ENCODE data around the gene SGK1.
"Not testable (repeated sequence)": the region's sequence is repeated elsewhere in the genome, so short reads cannot be mapped to it uniquely, and the experiment has no call there.

Gene SGK1

DNA sequence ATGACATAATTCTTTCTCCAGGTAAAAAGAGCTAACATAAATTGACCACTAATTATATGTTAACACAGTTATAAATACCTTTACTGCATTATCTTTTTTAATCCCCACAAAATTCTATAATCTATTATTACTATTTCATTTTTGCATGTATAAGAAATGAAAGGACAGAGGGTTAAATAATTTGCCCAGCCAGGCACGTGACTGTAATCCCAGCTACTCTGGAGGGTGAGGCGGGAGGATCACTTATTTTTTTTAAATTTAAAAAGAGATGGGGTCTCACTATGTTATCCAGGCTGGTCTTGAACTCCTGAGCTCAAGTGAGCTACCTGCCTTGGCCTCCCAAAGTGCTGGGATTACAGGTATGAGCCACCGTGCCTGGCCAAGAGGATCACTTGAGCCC, 121.9 kb downstream of the SGK1 start:
- Histone ChIP-seq H3K36me3 (ENCODE audit: insufficient read depth, low read length) (no peaks in the 10 kb centered on the region), H3K27me3 (ENCODE audit: insufficient read depth, low read length) (no peaks in the 10 kb centered on the region), H3K27ac (ENCODE audit: low read depth, low read length, poor library complexity, severe bottlenecking) (no peak overlapping the region), H3K79me2 (ENCODE audit: insufficient read depth, low read length) (no peaks in the 10 kb centered on the region), H2AFZ (ENCODE audit: low read length) (no peak overlapping the region), H3K4me2 (ENCODE audit: low read length) (no peak overlapping the region), H3K4me3 (ENCODE audit: low read depth, low read length, poor library complexity, severe bottlenecking) (no peak overlapping the region), H3K9me3 (ENCODE audit: low read length) (no peaks in the 10 kb centered on the region), H3K9ac (ENCODE audit: low read length) (no peak overlapping the region), H4K20me1 (ENCODE audit: insufficient read depth, low read length) (no peaks in the 10 kb centered on the region), H3K9me2 (ENCODE audit: low read depth, low read length) (no peaks in the 10 kb centered on the region), H3F3A (ENCODE audit: insufficient read depth, low read length) (no peaks in the 10 kb centered on the region), H3K4me1 (ENCODE audit: insufficient read depth, low read length, severe bottlenecking) (no peaks in the 10 kb centered on the region)
- TF ChIP-seq EZH2 (IDR thresholded peaks at IDR 0.05; ENCODE audit: borderline replicate concordance, low read length) = no peak
- TF ChIP-seq, protein P1, sequence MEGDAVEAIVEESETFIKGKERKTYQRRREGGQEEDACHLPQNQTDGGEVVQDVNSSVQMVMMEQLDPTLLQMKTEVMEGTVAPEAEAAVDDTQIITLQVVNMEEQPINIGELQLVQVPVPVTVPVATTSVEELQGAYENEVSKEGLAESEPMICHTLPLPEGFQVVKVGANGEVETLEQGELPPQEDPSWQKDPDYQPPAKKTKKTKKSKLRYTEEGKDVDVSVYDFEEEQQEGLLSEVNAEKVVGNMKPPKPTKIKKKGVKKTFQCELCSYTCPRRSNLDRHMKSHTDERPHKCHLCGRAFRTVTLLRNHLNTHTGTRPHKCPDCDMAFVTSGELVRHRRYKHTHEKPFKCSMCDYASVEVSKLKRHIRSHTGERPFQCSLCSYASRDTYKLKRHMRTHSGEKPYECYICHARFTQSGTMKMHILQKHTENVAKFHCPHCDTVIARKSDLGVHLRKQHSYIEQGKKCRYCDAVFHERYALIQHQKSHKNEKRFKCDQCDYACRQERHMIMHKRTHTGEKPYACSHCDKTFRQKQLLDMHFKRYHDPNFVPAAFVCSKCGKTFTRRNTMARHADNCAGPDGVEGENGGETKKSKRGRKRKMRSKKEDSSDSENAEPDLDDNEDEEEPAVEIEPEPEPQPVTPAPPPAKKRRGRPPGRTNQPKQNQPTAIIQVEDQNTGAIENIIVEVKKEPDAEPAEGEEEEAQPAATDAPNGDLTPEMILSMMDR (IDR thresholded peaks at IDR 0.05; ENCODE audit: low read length) = no peak

- H3K27ac ChIP-seq (ENCODE audit: low read depth, low read length, poor library complexity, severe bottlenecking) = no peak overlapping the region
- no peaks in the 10 kb centered on the region for H3K9me3 ChIP-seq (ENCODE audit: low read length)
- H4K20me1 ChIP-seq (ENCODE audit: insufficient read depth, low read length) = no peaks in the 10 kb centered on the region
- TF ChIP-seq, protein P1 (IDR thresholded peaks at IDR 0.05; ENCODE audit: low read length) = no peak
- TF ChIP-seq EZH2 (IDR thresholded peaks at IDR 0.05; ENCODE audit: borderline replicate concordance, low read length) = no peak
- no peak overlapping the region for H3K4me3 ChIP-seq (ENCODE audit: low read depth, low read length, poor library complexity, severe bottlenecking)
- no peaks in the 10 kb centered on the region for H3K4me1 ChIP-seq (ENCODE audit: insufficient read depth, low read length, severe bottlenecking)
- H3K9ac ChIP-seq (ENCODE audit: low read length) = no peak overlapping the region
- no peaks in the 10 kb centered on the region for H3K9me2 ChIP-seq (ENCODE audit: low read depth, low read length)
- no peak overlapping the region for H3K4me2 ChIP-seq (ENCODE audit: low read length)
- no peak overlapping the region for H2AFZ ChIP-seq (ENCODE audit: low read length)
- H3F3A ChIP-seq (ENCODE audit: insufficient read depth, low read length) = no peaks in the 10 kb centered on the region
- H3K36me3 ChIP-seq (ENCODE audit: insufficient read depth, low read length) = no peaks in the 10 kb centered on the region
- no peaks in the 10 kb centered on the region for H3K79me2 ChIP-seq (ENCODE audit: insufficient read depth, low read length)
- no peaks in the 10 kb centered on the region for H3K27me3 ChIP-seq (ENCODE audit: insufficient read depth, low read length)
Observed at GRCh38 chr6:134195164-134195906, 122.6 kb downstream of the SGK1 start.

DNA sequence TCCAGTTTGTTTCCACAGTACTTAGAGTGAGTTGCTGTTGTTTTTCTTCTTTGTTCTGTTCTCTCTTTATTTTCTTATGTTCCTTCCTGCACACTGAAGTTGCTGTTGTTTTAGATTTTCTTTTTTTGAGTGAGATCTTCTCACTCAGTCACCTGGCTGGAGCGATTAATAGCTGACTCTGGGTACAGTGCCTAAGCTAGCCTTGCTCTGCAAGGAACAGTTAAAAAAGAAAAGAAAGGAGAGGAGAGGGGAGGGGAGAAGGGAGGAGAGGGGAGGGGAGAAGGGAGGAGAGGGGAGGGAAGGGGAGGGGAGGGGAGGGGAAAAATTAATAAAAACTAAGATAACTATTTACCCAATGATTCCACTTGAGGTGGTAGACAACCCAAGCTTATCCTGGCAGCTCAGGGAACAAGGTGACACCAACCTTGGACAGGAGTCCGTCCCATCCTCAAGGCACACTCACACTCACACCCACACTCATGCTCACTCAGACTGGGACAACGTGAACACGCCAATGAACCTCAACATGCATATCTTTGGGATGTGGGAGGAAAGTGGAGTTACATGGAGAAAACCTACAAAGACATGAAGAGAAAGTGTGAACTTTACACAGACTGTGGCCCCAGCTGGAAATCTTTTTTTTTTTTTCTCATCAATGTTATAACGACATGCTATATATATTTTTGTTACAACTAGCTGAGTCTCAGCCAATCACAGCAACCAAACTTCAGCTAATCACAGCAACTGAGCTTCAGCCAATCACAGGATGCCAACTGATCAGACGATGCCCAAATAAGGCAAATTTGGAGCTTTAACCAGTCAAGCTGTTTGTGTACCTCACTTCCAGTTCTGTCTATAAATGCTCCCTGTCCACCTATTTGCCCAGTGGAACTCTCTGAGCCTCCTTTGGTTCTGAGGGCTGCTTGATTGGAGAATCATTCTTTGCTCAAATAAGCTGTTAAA, 124.1 kb downstream of the SGK1 start:
- Histone ChIP-seq H3F3A (ENCODE audit: insufficient read depth, low read length) (no peaks in the 10 kb centered on the region), H3K27me3 (ENCODE audit: insufficient read depth, low read length) (no peaks in the 10 kb centered on the region), H3K9me3 (ENCODE audit: low read length) (no peaks in the 10 kb centered on the region), H3K79me2 (ENCODE audit: insufficient read depth, low read length) (no peaks in the 10 kb centered on the region), H4K20me1 (ENCODE audit: insufficient read depth, low read length) (no peaks in the 10 kb centered on the region), H3K4me1 (ENCODE audit: insufficient read depth, low read length, severe bottlenecking) (no peaks in the 10 kb centered on the region), H3K36me3 (ENCODE audit: insufficient read depth, low read length) (no peaks in the 10 kb centered on the region), H2AFZ (ENCODE audit: low read length) (no peak overlapping the region), H3K27ac (ENCODE audit: low read depth, low read length, poor library complexity, severe bottlenecking) (no peak overlapping the region), H3K9me2 (ENCODE audit: low read depth, low read length) (no peaks in the 10 kb centered on the region), H3K4me3 (ENCODE audit: low read depth, low read length, poor library complexity, severe bottlenecking) (no peak overlapping the region), H3K9ac (ENCODE audit: low read length) (no peak overlapping the region), H3K4me2 (ENCODE audit: low read length) (no peak overlapping the region)
- TF ChIP-seq EZH2 (IDR thresholded peaks at IDR 0.05; ENCODE audit: borderline replicate concordance, low read length) = no peak
- TF ChIP-seq, protein P1 (IDR thresholded peaks at IDR 0.05; ENCODE audit: low read length) = no peak

GRCh38 chr6:134192609-134193008, 125.3 kb downstream of the SGK1 start:
- not testable (repeated sequence) for H2AFZ ChIP-seq (ENCODE audit: low read length); H3K4me3 ChIP-seq (ENCODE audit: low read depth, low read length, poor library complexity, severe bottlenecking); H3K27ac ChIP-seq (ENCODE audit: low read depth, low read length, poor library complexity, severe bottlenecking); H3F3A ChIP-seq (ENCODE audit: insufficient read depth, low read length); H3K27me3 ChIP-seq (ENCODE audit: insufficient read depth, low read length); H3K4me1 ChIP-seq (ENCODE audit: insufficient read depth, low read length, severe bottlenecking); H3K4me2 ChIP-seq (ENCODE audit: low read length); H3K9me3 ChIP-seq (ENCODE audit: low read length); H3K9me2 ChIP-seq (ENCODE audit: low read depth, low read length); H3K36me3 ChIP-seq (ENCODE audit: insufficient read depth, low read length); H4K20me1 ChIP-seq (ENCODE audit: insufficient read depth, low read length); H3K9ac ChIP-seq (ENCODE audit: low read length); H3K79me2 ChIP-seq (ENCODE audit: insufficient read depth, low read length)
